IMR-90 (cell line): ENCODE results near the gene WDR91. TPM values are rescaled to one million over a fixed set of nuclear protein-coding genes. Genes with fewer than 3 reads are reported as not detected.
A peak's percentile ranks its signal among the peaks of the same experiment; 100 is the strongest.
"Not testable (repeated sequence)": the region's sequence is repeated elsewhere in the genome, so short reads cannot be mapped to it uniquely, and the experiment has no call there.

Source experiments
- ATAC-seq: fragments of 200-7000 bp; cut with Tn5 transposase; 2 replicates; pipeline ENCODE4 v1.9.1; 2020; ENCODE audit warnings: low read depth, mild to moderate bottlenecking, moderate library complexity
- BruUV-seq: library from RNA; stranded (reverse); fragments of 400-500 nt; replicated peaks from 2 replicates; lab custom pipeline; 2021; lab: Mats Ljungman, UMichigan
- CTCF ChIA-PET: fragments of 300-600 bp; formaldehyde crosslinking; extraction: SDS; loops from one replicate; lab custom pipeline; 2021; ENCODE audit warnings: antibody characterized with exemption; lab: Yijun Ruan, JAX
- POLR2A ChIA-PET: fragments of 300-600 bp; sonication (Branson Sonifier 250); formaldehyde crosslinking; loops from one replicate; lab custom pipeline; 2022; ENCODE audit warnings: antibody characterized with exemption; ENCODE audit not compliant: unreplicated experiment; lab: Charles Lee
- DNase-seq: peaks from one replicate; pipeline ENCODE4 v3.0.0; 2013
- H2AFZ ChIP-seq: replicated peaks from 2 replicates; pipeline ENCODE3; 2013; ENCODE audit warnings: low read length, mild to moderate bottlenecking; ENCODE audit not compliant: poor library complexity
- H2AK5ac ChIP-seq: 2 replicates; pipeline ENCODE4 v1.6.1; 2013; ENCODE audit warnings: low read depth, low read length, inconsistent platforms
- H2AK9ac ChIP-seq: replicated peaks from 2 replicates; pipeline ENCODE3; 2013; ENCODE audit warnings: mild to moderate bottlenecking, low read depth, low read length, moderate library complexity; ENCODE audit not compliant: poor library complexity
- H2BK120ac ChIP-seq: 2 replicates; pipeline ENCODE4 v1.6.1; 2013; ENCODE audit warnings: low read depth, low read length, inconsistent platforms
- H2BK15ac ChIP-seq: 3 replicates; pipeline ENCODE4 v1.6.1; 2013; ENCODE audit warnings: low read depth, low read length, inconsistent platforms
- H2BK20ac ChIP-seq: 2 replicates; pipeline ENCODE4 v1.6.1; 2013; ENCODE audit warnings: low read depth, mild to moderate bottlenecking, inconsistent platforms, low read length, moderate library complexity
- H2BK5ac ChIP-seq: 2 replicates; pipeline ENCODE4 v1.6.1; 2013; ENCODE audit warnings: mild to moderate bottlenecking, low read depth, low read length, inconsistent platforms; ENCODE audit not compliant: poor library complexity, severe bottlenecking
- H3K14ac ChIP-seq: replicated peaks from 2 replicates; pipeline ENCODE4 v1.6.1; 2013; ENCODE audit warnings: low read depth, low read length, inconsistent platforms
- H3K18ac ChIP-seq: 2 replicates; pipeline ENCODE4 v1.6.1; 2013; ENCODE audit warnings: low read depth, low read length, control low read depth
- H3K23ac ChIP-seq: 2 replicates; pipeline ENCODE4 v1.6.1; 2013; ENCODE audit warnings: low read depth, low read length, inconsistent platforms
- H3K27ac ChIP-seq: 2 replicates; pipeline ENCODE4 v1.5.1; 2013; ENCODE audit warnings: mild to moderate bottlenecking, control low read depth, low read length; ENCODE audit not compliant: insufficient read depth
- H3K27me3 ChIP-seq: 2 replicates; pipeline ENCODE4 v1.6.1; 2013; ENCODE audit warnings: low read length; ENCODE audit not compliant: control insufficient read depth, insufficient read depth
- H3K36me3 ChIP-seq: 2 replicates; pipeline ENCODE4 v1.6.1; 2013; ENCODE audit warnings: low read length, mixed read lengths; ENCODE audit not compliant: control insufficient read depth, insufficient read depth
- H3K4ac ChIP-seq: 2 replicates; pipeline ENCODE4 v1.6.1; 2013; ENCODE audit warnings: low read depth, low read length, inconsistent platforms
- H3K4me1 ChIP-seq: 2 replicates; pipeline ENCODE4 v1.6.1; 2013; ENCODE audit warnings: low read length, mixed read lengths; ENCODE audit not compliant: control insufficient read depth, insufficient read depth
- H3K4me2 ChIP-seq: 2 replicates; pipeline ENCODE4 v1.6.1; 2013; ENCODE audit warnings: low read depth, mild to moderate bottlenecking, control low read depth, low read length, moderate library complexity
- H3K4me3 ChIP-seq: 2 replicates; pipeline ENCODE4 v1.5.1; 2013; ENCODE audit warnings: low read depth, mild to moderate bottlenecking, control low read depth, low read length, moderate library complexity; ENCODE audit not compliant: insufficient read depth
- H3K56ac ChIP-seq: 2 replicates; pipeline ENCODE4 v1.6.1; 2013; ENCODE audit warnings: low read length, inconsistent platforms; ENCODE audit not compliant: insufficient read depth; ENCODE audit errors: extremely low read depth
- H3K79me1 ChIP-seq, 2 experiments: 2 replicates each; pipeline ENCODE4 v1.6.1; 2013; ENCODE audit warnings: low read length in 2 of 2, inconsistent platforms in 1 of 2, low read depth in 1 of 2
- H3K9ac ChIP-seq: 2 replicates; pipeline ENCODE4 v1.6.1; 2013; ENCODE audit warnings: low read depth, low read length, control low read depth
- H3K9me1 ChIP-seq: 2 replicates; pipeline ENCODE4 v1.6.1; 2013; ENCODE audit warnings: low read length, inconsistent platforms; ENCODE audit not compliant: insufficient read depth
- H3K9me3 ChIP-seq: 2 replicates; pipeline ENCODE4 v1.6.1; 2013; ENCODE audit warnings: low read length; ENCODE audit not compliant: control insufficient read depth, insufficient read depth
- H4K20me1 ChIP-seq: 2 replicates; pipeline ENCODE4 v1.6.1; 2013; ENCODE audit warnings: low read length, inconsistent platforms; ENCODE audit not compliant: insufficient read depth
- H4K5ac ChIP-seq: 2 replicates; pipeline ENCODE4 v1.6.1; 2013; ENCODE audit warnings: mild to moderate bottlenecking, low read depth, low read length, control low read depth
- H4K8ac ChIP-seq, 2 experiments: 2 replicates each; pipeline ENCODE4 v1.6.1; 2013; ENCODE audit warnings: low read depth in 2 of 2, low read length in 2 of 2, control low read depth in 1 of 2, inconsistent platforms in 1 of 2
- H4K91ac ChIP-seq: 2 replicates; pipeline ENCODE4 v1.6.1; 2013; ENCODE audit warnings: low read depth, low read length, inconsistent platforms; ENCODE audit not compliant: insufficient read depth
- MXI1 ChIP-seq: IDR thresholded peaks from 2 replicates; pipeline ENCODE4 v1.6.1; 2012; ENCODE audit warnings: low read depth, mild to moderate bottlenecking, low read length, moderate library complexity, borderline replicate concordance
- WGBS, 2 experiments: methylation state at CpG; one replicate each; pipeline versions ENCODE4 v1.1.5 to v1.1.7; 2013; ENCODE audit warnings: missing lambda C conversion rate in 2 of 2; ENCODE audit not compliant: insufficient read length in 1 of 2; ENCODE audit errors: extremely low coverage in 2 of 2; 5-methylcytosine and 5-hydroxymethylcytosine counted together
- dilution Hi-C: fragments of 300-500 bp; cut with HindIII; formaldehyde crosslinking; loops from one replicate; pipeline ENCODE4 v1.14.3; 2018; ENCODE audit warnings: low sequenced_read_pairs; ENCODE audit not compliant: unreplicated experiment
- in situ Hi-C: fragments of 300-500 bp; cut with MboI; formaldehyde crosslinking; loops from 3 replicates; pipeline ENCODE4 v1.14.3; 2019; ENCODE audit warnings: low sequenced_read_pairs, inconsistent platforms, mixed read lengths
- intact Hi-C: fragments of 100-400 bp; cut with micrococcal nuclease; formaldehyde crosslinking; loops from 2 replicates; pipeline ENCODE4 v1.10.0; 2022
- polyA plus RNA-seq, 3 experiments: library from polyadenylated mRNA; depleted of rRNA; stranded (reverse); fragments of >200 nt; gene quantifications; 2 replicates each; pipeline ENCODE4 v1.2.3, GENCODE V29; 2012; ENCODE audit warnings: low replicate concordance in 1 of 3
- total RNA-seq: library from RNA; depleted of rRNA; stranded (reverse); fragments of >200 nt; gene quantifications from 2 replicates; pipeline ENCODE4 v1.2.3, GENCODE V29; 2012

The WDR91 gene
- total and polyA plus RNA-seq, 2 of the 4 experiments (the other 2 are of a cell fraction): 5.2 to 10.3 TPM

DNA sequence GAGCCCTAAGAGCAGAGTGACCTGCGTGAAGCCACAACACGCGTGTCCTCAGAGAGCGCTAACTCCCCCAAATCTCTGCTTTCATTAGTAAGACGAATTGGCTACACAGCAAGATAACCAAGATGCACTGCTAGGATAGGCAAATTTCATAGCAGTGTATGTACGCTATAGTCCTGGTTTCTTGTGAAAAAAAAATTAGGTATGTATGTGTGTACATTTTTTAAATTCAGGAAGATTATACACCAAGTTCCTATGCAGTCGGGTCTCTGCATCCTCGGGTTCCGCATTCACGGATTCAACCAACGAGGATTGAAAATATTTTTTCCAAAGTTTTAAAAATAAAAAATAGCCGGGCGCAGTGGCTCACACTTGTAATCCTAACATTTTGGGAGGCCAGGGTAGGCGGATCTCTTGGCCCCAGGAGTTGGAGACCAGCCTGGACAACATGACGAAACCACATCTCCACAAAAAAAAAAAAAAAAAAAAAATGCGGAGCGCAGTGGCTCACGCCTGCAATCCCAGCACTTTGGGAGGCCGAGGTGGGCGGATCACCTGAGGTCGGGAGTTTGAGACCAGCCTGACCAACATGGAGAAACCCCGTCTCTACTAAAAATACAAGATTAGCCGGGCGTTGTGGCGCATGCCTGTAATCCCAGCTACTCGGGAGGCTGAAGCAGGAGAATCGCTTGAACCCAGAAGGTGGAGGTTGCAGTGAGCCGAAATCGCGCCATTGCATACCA is 790 bp upstream of the WDR91 start:
- dilution Hi-C loops, H3K9me1 ChIP-seq, CTCF ChIA-PET, H2AK5ac ChIP-seq, H2BK20ac ChIP-seq, in situ Hi-C loops, ATAC-seq, H4K20me1 ChIP-seq, H4K91ac ChIP-seq, H3K36me3 ChIP-seq, H3K4me1 ChIP-seq, H3K27me3 ChIP-seq, H3K9me3 ChIP-seq, BruUV-seq: not testable (repeated sequence)
- peak overlapping the region; percentile 97 for H2AFZ ChIP-seq
- H2BK15ac ChIP-seq: peak overlapping the region; percentile 0; the same call in 1 of the 3 replicates
- H2BK120ac ChIP-seq: peak overlapping the region; percentile 65
- POLR2A ChIA-PET: interaction anchor here (0.6 kb wide), 1 partner anchor 12 kb away, joined by 3 read pairs; no protein-coding TSS in a partner anchor
- peak overlapping the region; percentile 92 for H3K9ac ChIP-seq
- H3K4me3 ChIP-seq: peak overlapping the region; percentile 98
- peak overlapping the region; percentile 8; the same call in 1 of the 2 replicates for H3K4ac ChIP-seq
- peak overlapping the region; percentile 28 for H2AK9ac ChIP-seq
- DNase-seq: peak; percentile 12
- H3K14ac ChIP-seq: peak overlapping the region; percentile 75
- peak overlapping the region; percentile 66 for H2BK5ac ChIP-seq
- intact Hi-C loops: loop anchor here (1.0 to 5.0 kb wide), 3 partner anchors 42 to 300 kb away; partner anchors contain the start of genes AGBL3, CNOT4 and CYREN
- 21% methylated on average over 5 of the region's 30 CpGs; no CpG with 5 or more reads in 1 of the 2 experiments for WGBS, 2 experiments
- peak overlapping the region; percentile 92 for H3K23ac ChIP-seq
- 0 out of 2 replicates have a peak, but pooled peaks have one; percentile 5 for TF ChIP-seq MXI1
- peaks cover 4 to 29% of the 10 kb centered on the region in 2 experiments; a peak in 3 of 4 replicates for H3K79me1 ChIP-seq
- peak overlapping the region; percentile 1; the same call in 1 of the 2 replicates for H3K18ac ChIP-seq
- peak overlapping the region; percentile 55; the same call in 1 of the 2 replicates for H3K56ac ChIP-seq
- H3K4me2 ChIP-seq: peak overlapping the region; percentile 90
- H4K8ac ChIP-seq: peak overlapping the region; percentile 28 to 75; a peak in 2 of 4 replicates
- H3K27ac ChIP-seq: peak overlapping the region; percentile 89
- peak overlapping the region; percentile 55 for H4K5ac ChIP-seq
